ENCODE results near the gene OR5C1.
"Not testable (repeated sequence)": the region's sequence is repeated elsewhere in the genome, so short reads cannot be mapped to it uniquely, and the experiment has no call there.

Gene OR5C1

DNA sequence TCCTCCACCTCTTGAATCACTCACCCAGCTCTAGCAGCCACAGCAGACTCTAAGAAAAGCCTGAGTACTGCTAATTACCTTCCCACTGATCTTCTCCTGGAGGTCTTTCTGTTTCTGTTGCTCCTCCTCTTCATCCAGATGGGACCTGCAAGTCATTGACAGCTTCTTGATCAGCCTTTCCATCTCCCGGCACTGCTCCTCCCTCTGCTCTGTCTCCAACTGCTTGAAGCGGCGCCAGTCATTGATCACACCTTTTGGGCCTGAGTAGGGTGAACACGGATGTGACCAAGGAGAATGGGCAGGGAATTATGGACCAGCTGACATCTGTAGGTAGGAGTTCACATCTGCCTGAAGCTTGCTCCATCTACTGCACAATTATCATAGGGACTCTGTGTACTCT, 34.2 kb downstream of the OR5C1 start:
- H3K27me3 ChIP-seq (ENCODE audit: control insufficient read depth in 1 of 2, insufficient read depth in 2 of 2, low read length in 2 of 2): no peaks in the 10 kb centered on the region

GRCh38 chr9:122827761-122828093, 39.0 kb downstream of the OR5C1 start:
- Histone ChIP-seq H3K9ac (ENCODE audit: low read depth in 1 of 2, low read length in 2 of 2) (peak overlapping the region; percentile 82 to 91), H3K27ac (ENCODE audit: low read depth, low read length) (peak overlapping the region; percentile 41), H3K4me1 (ENCODE audit: control insufficient read depth in 1 of 2, insufficient read depth in 2 of 2, low read length in 2 of 2) (peaks cover 9 to 19% of the 10 kb centered on the region in 2 donors), H3K9me3 (ENCODE audit: control insufficient read depth in 1 of 2, low read length in 2 of 2) (no peaks in the 10 kb centered on the region), H3K4me3 (ENCODE audit: low read depth in 1 of 2, low read length in 2 of 2) (peak overlapping the region; percentile 94 to 98), H3K27me3 (ENCODE audit: control insufficient read depth in 1 of 2, insufficient read depth in 2 of 2, low read length in 2 of 2) (no peaks in the 10 kb centered on the region), H3K36me3 (ENCODE audit: control insufficient read depth in 1 of 2, insufficient read depth in 2 of 2, low read length in 2 of 2) (peaks cover 4 to 15% of the 10 kb centered on the region in 2 donors)

More for the DNA sequence above, 34.2 kb downstream of the OR5C1 start:
- H3K4me3 ChIP-seq (ENCODE audit: low read depth in 1 of 2, low read length in 2 of 2): no peak overlapping the region
- peaks cover 22 to 48% of the 10 kb centered on the region in 2 donors for H3K36me3 ChIP-seq (ENCODE audit: control insufficient read depth in 1 of 2, insufficient read depth in 2 of 2, low read length in 2 of 2)
- no peak overlapping the region for H3K27ac ChIP-seq (ENCODE audit: low read depth, low read length)
- peaks cover 18 to 27% of the 10 kb centered on the region in 2 donors for H3K4me1 ChIP-seq (ENCODE audit: control insufficient read depth in 1 of 2, insufficient read depth in 2 of 2, low read length in 2 of 2)
- no peak overlapping the region for H3K9ac ChIP-seq (ENCODE audit: low read depth in 1 of 2, low read length in 2 of 2)
- no peaks in the 10 kb centered on the region for H3K9me3 ChIP-seq (ENCODE audit: control insufficient read depth in 1 of 2, low read length in 2 of 2)

DNA sequence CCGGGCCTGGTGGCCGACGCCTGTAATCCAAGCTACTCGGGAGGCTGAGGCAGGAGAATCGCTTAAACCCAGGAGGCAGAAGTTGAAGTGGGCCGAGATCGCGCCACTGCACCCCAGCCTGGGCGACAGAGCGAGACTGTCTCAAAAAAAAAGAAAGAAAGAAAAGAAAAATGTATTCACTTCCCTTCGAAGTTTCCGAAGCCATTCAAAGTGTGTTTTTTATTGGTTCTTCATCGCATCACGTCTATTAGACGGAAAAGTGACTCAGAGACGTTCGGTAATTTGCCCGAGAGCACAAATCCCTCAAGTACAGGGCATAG, 40.2 kb downstream of the OR5C1 start:
- H3K27ac ChIP-seq (ENCODE audit: low read depth, low read length): not testable (repeated sequence)

GRCh38 chr9:122832194-122832593, 43.5 kb downstream of the OR5C1 start:
- Histone ChIP-seq H3K27me3 (ENCODE audit: control insufficient read depth in 1 of 2, insufficient read depth in 2 of 2, low read length in 2 of 2) (no peaks in the 10 kb centered on the region), H3K9ac (ENCODE audit: low read depth in 1 of 2, low read length in 2 of 2) (no peak overlapping the region), H3K4me1 (ENCODE audit: control insufficient read depth in 1 of 2, insufficient read depth in 2 of 2, low read length in 2 of 2) (peaks cover 2 to 11% of the 10 kb centered on the region in 2 donors), H3K36me3 (ENCODE audit: control insufficient read depth in 1 of 2, insufficient read depth in 2 of 2, low read length in 2 of 2) (no peaks in the 10 kb centered on the region), H3K9me3 (ENCODE audit: control insufficient read depth in 1 of 2, low read length in 2 of 2) (no peaks in the 10 kb centered on the region), H3K4me3 (ENCODE audit: low read depth in 1 of 2, low read length in 2 of 2) (no peak overlapping the region), H3K27ac (ENCODE audit: low read depth, low read length) (no peak overlapping the region)

More for the DNA sequence above, 40.2 kb downstream of the OR5C1 start:
- H3K4me3 ChIP-seq (ENCODE audit: low read depth in 1 of 2, low read length in 2 of 2): peak overlapping the region; percentile 94 to 98
- H3K9ac ChIP-seq (ENCODE audit: low read depth in 1 of 2, low read length in 2 of 2): peak overlapping the region; percentile 82 to 91
- H3K27me3 ChIP-seq (ENCODE audit: control insufficient read depth in 1 of 2, insufficient read depth in 2 of 2, low read length in 2 of 2); H3K36me3 ChIP-seq (ENCODE audit: control insufficient read depth in 1 of 2, insufficient read depth in 2 of 2, low read length in 2 of 2); H3K9me3 ChIP-seq (ENCODE audit: control insufficient read depth in 1 of 2, low read length in 2 of 2): not testable (repeated sequence)
- peaks cover 9 to 19% of the 10 kb centered on the region in 2 donors for H3K4me1 ChIP-seq (ENCODE audit: control insufficient read depth in 1 of 2, insufficient read depth in 2 of 2, low read length in 2 of 2)

GRCh38 chr9:122835313-122835731, 46.6 kb downstream of the OR5C1 start:
- Histone ChIP-seq H3K9me3 (ENCODE audit: control insufficient read depth in 1 of 2, low read length in 2 of 2) (no peaks in the 10 kb centered on the region), H3K27ac (ENCODE audit: low read depth, low read length) (no peak overlapping the region), H3K27me3 (ENCODE audit: control insufficient read depth in 1 of 2, insufficient read depth in 2 of 2, low read length in 2 of 2) (no peaks in the 10 kb centered on the region), H3K4me1 (ENCODE audit: control insufficient read depth in 1 of 2, insufficient read depth in 2 of 2, low read length in 2 of 2) (peaks cover 0 to 3% of the 10 kb centered on the region in 2 donors), H3K36me3 (ENCODE audit: control insufficient read depth in 1 of 2, insufficient read depth in 2 of 2, low read length in 2 of 2) (no peaks in the 10 kb centered on the region), H3K9ac (ENCODE audit: low read depth in 1 of 2, low read length in 2 of 2) (no peak overlapping the region), H3K4me3 (ENCODE audit: low read depth in 1 of 2, low read length in 2 of 2) (no peak overlapping the region)

GRCh38 chr9:122837266-122837850, 48.6 kb downstream of the OR5C1 start:
- Histone ChIP-seq H3K9ac (ENCODE audit: low read depth in 1 of 2, low read length in 2 of 2) (no peak overlapping the region), H3K4me1 (ENCODE audit: control insufficient read depth in 1 of 2, insufficient read depth in 2 of 2, low read length in 2 of 2) (peaks cover 0 to 3% of the 10 kb centered on the region in 2 donors), H3K27me3 (ENCODE audit: control insufficient read depth in 1 of 2, insufficient read depth in 2 of 2, low read length in 2 of 2) (no peaks in the 10 kb centered on the region), H3K9me3 (ENCODE audit: control insufficient read depth in 1 of 2, low read length in 2 of 2) (no peaks in the 10 kb centered on the region), H3K36me3 (ENCODE audit: control insufficient read depth in 1 of 2, insufficient read depth in 2 of 2, low read length in 2 of 2) (no peaks in the 10 kb centered on the region), H3K4me3 (ENCODE audit: low read depth in 1 of 2, low read length in 2 of 2) (no peak overlapping the region), H3K27ac (ENCODE audit: low read depth, low read length) (no peak overlapping the region)

DNA sequence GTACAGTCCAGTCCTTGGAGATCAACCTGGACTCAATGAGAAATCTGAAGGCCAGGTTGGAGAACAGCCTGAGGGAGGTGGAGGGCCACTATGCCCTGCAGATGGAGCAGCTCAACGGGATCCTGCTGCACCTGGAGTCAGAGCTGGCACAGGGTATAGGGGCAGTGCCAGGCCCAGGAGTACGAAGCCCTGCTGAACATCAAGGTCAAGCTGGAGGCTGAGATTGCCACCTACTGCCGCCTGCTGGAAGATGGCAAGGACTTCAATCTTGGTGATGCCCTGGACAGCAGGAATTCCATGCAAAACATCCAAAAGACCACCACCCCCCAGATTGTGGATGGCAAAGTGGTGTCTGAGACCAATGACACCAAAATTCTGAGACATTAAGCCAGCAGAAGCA, 49.7 kb downstream of the OR5C1 start:
- not testable (repeated sequence) for H3K9me3 ChIP-seq (ENCODE audit: control insufficient read depth in 1 of 2, low read length in 2 of 2); H3K9ac ChIP-seq (ENCODE audit: low read depth in 1 of 2, low read length in 2 of 2); H3K4me1 ChIP-seq (ENCODE audit: control insufficient read depth in 1 of 2, insufficient read depth in 2 of 2, low read length in 2 of 2); H3K27ac ChIP-seq (ENCODE audit: low read depth, low read length); H3K36me3 ChIP-seq (ENCODE audit: control insufficient read depth in 1 of 2, insufficient read depth in 2 of 2, low read length in 2 of 2); H3K27me3 ChIP-seq (ENCODE audit: control insufficient read depth in 1 of 2, insufficient read depth in 2 of 2, low read length in 2 of 2); H3K4me3 ChIP-seq (ENCODE audit: low read depth in 1 of 2, low read length in 2 of 2)
